HEK293 (cell line): ENCODE results near the gene MDFIC.

Experiments used
- CTCF ChIA-PET: fragments of 350-600 bp; formaldehyde crosslinking; extraction: SDS; loops from one replicate; lab custom pipeline; 2021; ENCODE audit warnings: antibody characterized with exemption; lab: Yijun Ruan, JAX
- POLR2A ChIA-PET: fragments of 300-600 bp; formaldehyde crosslinking; extraction: SDS; loops from one replicate; lab custom pipeline; 2020; ENCODE audit warnings: antibody characterized with exemption, inconsistent platforms; lab: Yijun Ruan, JAX
- H3K27ac ChIP-seq: fragments of 200-500 bp; sonication (Bioruptor generic); 2 replicates; pipeline ENCODE4 v1.5.1; 2014; ENCODE audit warnings: low read depth, low read length, control low read depth, inconsistent platforms; ENCODE audit errors: extremely low read depth
- H3K36me3 ChIP-seq, 2 experiments: fragments of 200-500 bp in 1 of 2; sonication (Bioruptor generic) in 1 of 2; 1 replicate in 1 of 2; 2 replicates in 1 of 2; pipeline ENCODE4 v1.5.1; 2014 to 2017; ENCODE audit warnings: inconsistent platforms in 2 of 2, low read length in 2 of 2; ENCODE audit not compliant: control insufficient read depth in 2 of 2, insufficient read depth in 1 of 2
- H3K4me1 ChIP-seq: fragments of 200-500 bp; sonication (Bioruptor generic); 2 replicates; pipeline ENCODE4 v1.5.1; 2014; ENCODE audit warnings: mild to moderate bottlenecking, low read length, inconsistent platforms; ENCODE audit not compliant: control insufficient read depth, insufficient read depth
- H3K4me3 ChIP-seq: 2 replicates; pipeline ENCODE4 v1.5.1; 2011; ENCODE audit warnings: low read depth, mild to moderate bottlenecking, control low read depth, low read length, moderate library complexity
- H3K9me3 ChIP-seq: fragments of 200-500 bp; sonication (Bioruptor generic); 2 replicates; pipeline ENCODE4 v1.5.1; 2014; ENCODE audit warnings: low read depth, low read length, inconsistent platforms; ENCODE audit not compliant: control insufficient read depth, insufficient read depth
- GLIS2 ChIP-seq: fragments of 450-650 bp; formaldehyde crosslinking; IDR thresholded peaks from 2 replicates; pipeline ENCODE4 v1.5.1; 2016; ENCODE audit warnings: missing biosample characterization, missing genetic modification characterization
- HOXD13 ChIP-seq: sonication (generic); formaldehyde crosslinking; IDR thresholded peaks from 2 replicates; pipeline ENCODE4 v1.8.0; 2022; ENCODE audit warnings: missing genetic modification reagents, borderline replicate concordance
- KLF1 ChIP-seq: fragments of 450-650 bp; formaldehyde crosslinking; IDR thresholded peaks from 2 replicates; pipeline ENCODE4 v1.5.1; 2016; ENCODE audit warnings: missing biosample characterization, missing genetic modification characterization
- SALL2 ChIP-seq: fragments of 450-650 bp; formaldehyde crosslinking; IDR thresholded peaks from 2 replicates; pipeline ENCODE4 v1.5.0; 2017; ENCODE audit warnings: missing biosample characterization, mild to moderate bottlenecking, missing genetic modification characterization, borderline replicate concordance
- TRIM28 ChIP-seq: IDR thresholded peaks from 2 replicates; pipeline ENCODE4 v1.6.1; 2011; ENCODE audit warnings: low read length, control low read depth, borderline replicate concordance
- ZBTB21 ChIP-seq: fragments of 450-650 bp; formaldehyde crosslinking; IDR thresholded peaks from 2 replicates; pipeline ENCODE4 v1.5.1; 2017; ENCODE audit warnings: missing biosample characterization, missing genetic modification characterization
- ZNF114 ChIP-seq: fragments of 450-650 bp; formaldehyde crosslinking; IDR thresholded peaks from 2 replicates; pipeline ENCODE4 v1.5.0; 2017; ENCODE audit warnings: missing biosample characterization, missing genetic modification characterization
- ZNF133 ChIP-seq: fragments of 450-650 bp; formaldehyde crosslinking; IDR thresholded peaks from 2 replicates; pipeline ENCODE4 v1.5.1; 2016; ENCODE audit warnings: missing biosample characterization, missing genetic modification characterization
- ZNF155 ChIP-seq: fragments of 450-650 bp; formaldehyde crosslinking; IDR thresholded peaks from 2 replicates; pipeline ENCODE4 v1.5.1; 2016; ENCODE audit warnings: missing biosample characterization, missing genetic modification characterization
- ZNF16 ChIP-seq: fragments of 450-650 bp; formaldehyde crosslinking; IDR thresholded peaks from 2 replicates; pipeline ENCODE4 v1.5.1; 2016; ENCODE audit warnings: low read depth, missing biosample characterization, missing genetic modification characterization
- ZNF202 ChIP-seq: fragments of 450-650 bp; formaldehyde crosslinking; IDR thresholded peaks from 2 replicates; pipeline ENCODE4 v1.5.1; 2016; ENCODE audit warnings: missing biosample characterization, missing genetic modification characterization, borderline replicate concordance
- ZNF23 ChIP-seq: fragments of 450-650 bp; formaldehyde crosslinking; IDR thresholded peaks from 2 replicates; pipeline ENCODE4 v1.5.1; 2016; ENCODE audit warnings: missing biosample characterization, missing genetic modification characterization, borderline replicate concordance
- ZNF302 ChIP-seq: fragments of 450-650 bp; formaldehyde crosslinking; IDR thresholded peaks from 2 replicates; pipeline ENCODE4 v1.5.1; 2016; ENCODE audit warnings: missing biosample characterization, missing genetic modification characterization, low read depth
- ZNF311 ChIP-seq: fragments of 450-650 bp; formaldehyde crosslinking; IDR thresholded peaks from 2 replicates; pipeline ENCODE4 v1.5.1; 2017; ENCODE audit warnings: missing biosample characterization, missing genetic modification characterization, borderline replicate concordance
- ZNF350 ChIP-seq: fragments of 450-650 bp; formaldehyde crosslinking; IDR thresholded peaks from 2 replicates; pipeline ENCODE4 v1.5.0; 2017; ENCODE audit warnings: missing biosample characterization, mild to moderate bottlenecking, missing genetic modification characterization
- ZNF394 ChIP-seq: fragments of 450-650 bp; formaldehyde crosslinking; IDR thresholded peaks from 2 replicates; pipeline ENCODE4 v1.5.1; 2016; ENCODE audit warnings: missing biosample characterization, missing genetic modification characterization, mild to moderate bottlenecking, moderate library complexity, borderline replicate concordance
- ZNF398 ChIP-seq: fragments of 450-650 bp; formaldehyde crosslinking; IDR thresholded peaks from 2 replicates; pipeline ENCODE4 v1.5.1; 2017; ENCODE audit warnings: missing biosample characterization, missing genetic modification characterization
- ZNF426 ChIP-seq: fragments of 450-650 bp; formaldehyde crosslinking; IDR thresholded peaks from 2 replicates; pipeline ENCODE4 v1.5.1; 2017; ENCODE audit warnings: missing biosample characterization, missing genetic modification characterization, mild to moderate bottlenecking, inconsistent platforms, moderate library complexity
- ZNF488 ChIP-seq: fragments of 450-650 bp; formaldehyde crosslinking; IDR thresholded peaks from 2 replicates; pipeline ENCODE4 v1.5.1; 2016; ENCODE audit warnings: missing biosample characterization, missing genetic modification characterization
- ZNF510 ChIP-seq: fragments of 450-650 bp; formaldehyde crosslinking; IDR thresholded peaks from 2 replicates; pipeline ENCODE4 v1.5.1; 2018; ENCODE audit warnings: mild to moderate bottlenecking, missing genetic modification characterization, missing biosample characterization; ENCODE audit not compliant: insufficient replicate concordance
- ZNF580 ChIP-seq: fragments of 450-650 bp; formaldehyde crosslinking; IDR thresholded peaks from 2 replicates; pipeline ENCODE4 v1.5.1; 2016; ENCODE audit warnings: missing biosample characterization, missing genetic modification characterization
- ZNF600 ChIP-seq: fragments of 450-650 bp; formaldehyde crosslinking; IDR thresholded peaks from 2 replicates; pipeline ENCODE4 v1.5.1; 2016; ENCODE audit warnings: missing biosample characterization, missing genetic modification characterization
- ZNF830 ChIP-seq: fragments of 450-650 bp; IDR thresholded peaks from 2 replicates; pipeline ENCODE4 v1.5.0; 2018; ENCODE audit warnings: missing biosample characterization, missing genetic modification characterization, low read depth, mild to moderate bottlenecking, moderate library complexity
- ZSCAN5A ChIP-seq: fragments of 450-650 bp; formaldehyde crosslinking; IDR thresholded peaks from 2 replicates; pipeline ENCODE4 v1.5.1; 2016; ENCODE audit warnings: missing biosample characterization, missing genetic modification characterization
- TF ChIP-seq, protein P1 (sequence below): fragments of 450-650 bp; formaldehyde crosslinking; IDR thresholded peaks from 2 replicates; pipeline ENCODE4 v1.5.1; 2016; ENCODE audit warnings: missing biosample characterization, missing genetic modification characterization

Gene MDFIC

GRCh38 chr7:115056019-115056418 lies 134.1 kb downstream of the MDFIC start:
- no peaks in the 10 kb centered on the region for H3K4me1 ChIP-seq
- CTCF ChIA-PET = interaction anchor here (1.0 kb wide), 1 partner anchor 18 kb away, joined by 3 read pairs; no protein-coding TSS in a partner anchor

DNA sequence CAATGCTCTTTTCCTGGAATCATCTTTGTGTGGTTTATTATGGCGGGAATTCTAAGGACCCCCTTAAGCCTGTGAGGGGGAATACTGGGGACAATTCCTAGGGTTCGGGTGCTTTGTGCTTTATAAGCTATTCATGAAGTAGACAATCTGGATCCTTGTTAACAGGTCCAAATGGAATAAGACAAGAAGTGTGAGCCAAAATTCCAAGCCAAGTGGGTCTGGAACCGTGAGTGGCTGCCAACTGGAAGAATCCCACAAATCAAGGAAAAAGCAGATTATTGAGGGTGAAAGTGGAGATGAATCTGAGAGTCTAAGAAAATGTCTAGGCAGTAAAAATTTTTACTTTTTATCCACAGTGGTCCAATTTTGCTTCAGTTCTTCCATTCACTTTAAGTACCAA lies 136.8 kb downstream of the MDFIC start:
- ChIA-PET CTCF (no interaction called here), POLR2A (no interaction called here)

More at GRCh38 chr7:115056019-115056418, 134.1 kb downstream of the MDFIC start:
- TF ChIP-seq ZNF426 (tag by site-specific recombination) = no peak
- TF ChIP-seq ZNF302 = no peak
- Histone ChIP-seq H3K27ac (no peak overlapping the region), H3K9me3 (no peaks in the 10 kb centered on the region), H3K4me3 (no peak overlapping the region), H3K36me3 (no peaks in the 10 kb centered on the region)
- POLR2A ChIA-PET = interaction anchor here (0.5 kb wide), 1 partner anchor 745 kb away, joined by 3 read pairs; no protein-coding TSS in a partner anchor

DNA sequence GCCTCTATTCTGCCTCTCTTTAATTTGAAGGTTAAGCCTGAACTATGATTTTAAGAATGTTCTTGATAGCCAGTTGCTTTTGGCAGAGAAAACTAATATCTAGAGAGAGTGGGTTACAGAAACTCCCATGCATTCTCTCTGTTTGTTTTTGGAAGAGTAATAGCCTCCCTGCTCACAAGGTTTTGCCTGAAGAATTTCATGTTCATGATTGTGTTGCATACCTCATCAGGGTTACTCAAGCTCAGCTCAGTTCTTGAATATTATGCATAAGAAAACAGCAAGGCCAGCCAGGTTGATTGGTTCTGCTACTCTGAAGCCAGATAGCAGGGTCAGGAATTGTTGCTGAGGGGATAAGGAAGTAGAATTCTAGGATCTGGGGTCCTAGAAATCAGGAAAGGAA lies 137.4 kb downstream of the MDFIC start:
- CTCF ChIA-PET = no interaction called here
- Histone ChIP-seq H3K4me1 (no peaks in the 10 kb centered on the region), H3K36me3 (no peaks in the 10 kb centered on the region), H3K9me3 (no peaks in the 10 kb centered on the region), H3K4me3 (no peak overlapping the region), H3K27ac (no peak overlapping the region)
- POLR2A ChIA-PET = no interaction called here
- TF ChIP-seq ZNF16 (tag by site-specific recombination) = no peak
- TF ChIP-seq TRIM28 = no peak
- no peak for TF ChIP-seq ZNF510 (tag by site-specific recombination)
- TF ChIP-seq HOXD13 = no peak
- no peak for TF ChIP-seq ZNF302
- TF ChIP-seq ZNF488 (tag by site-specific recombination) = no peak
- no peak for TF ChIP-seq GLIS2

More for the DNA sequence above, 136.8 kb downstream of the MDFIC start:
- no peaks in the 10 kb centered on the region for H3K9me3 ChIP-seq
- H3K4me1 ChIP-seq = no peaks in the 10 kb centered on the region
- H3K4me3 ChIP-seq = no peak overlapping the region
- TF ChIP-seq ZNF202 (tag by site-specific recombination) (no peak), ZNF114 (tag by site-specific recombination) (no peak), ZNF23 (tag by site-specific recombination) (no peak), ZNF394 (tag by site-specific recombination) (no peak), ZNF830 (no peak), ZNF155 (no peak), ZNF398 (tag by site-specific recombination) (no peak), ZNF580 (tag by site-specific recombination) (no peak), ZNF311 (tag by site-specific recombination) (no peak), ZSCAN5A (tag by site-specific recombination) (no peak), ZNF350 (tag by site-specific recombination) (no peak), ZNF133 (no peak), ZBTB21 (tag by site-specific recombination) (no peak), SALL2 (tag by site-specific recombination) (no peak), ZNF600 (tag by site-specific recombination) (no peak), KLF1 (tag by site-specific recombination) (no peak)
- TF ChIP-seq, protein P1, sequence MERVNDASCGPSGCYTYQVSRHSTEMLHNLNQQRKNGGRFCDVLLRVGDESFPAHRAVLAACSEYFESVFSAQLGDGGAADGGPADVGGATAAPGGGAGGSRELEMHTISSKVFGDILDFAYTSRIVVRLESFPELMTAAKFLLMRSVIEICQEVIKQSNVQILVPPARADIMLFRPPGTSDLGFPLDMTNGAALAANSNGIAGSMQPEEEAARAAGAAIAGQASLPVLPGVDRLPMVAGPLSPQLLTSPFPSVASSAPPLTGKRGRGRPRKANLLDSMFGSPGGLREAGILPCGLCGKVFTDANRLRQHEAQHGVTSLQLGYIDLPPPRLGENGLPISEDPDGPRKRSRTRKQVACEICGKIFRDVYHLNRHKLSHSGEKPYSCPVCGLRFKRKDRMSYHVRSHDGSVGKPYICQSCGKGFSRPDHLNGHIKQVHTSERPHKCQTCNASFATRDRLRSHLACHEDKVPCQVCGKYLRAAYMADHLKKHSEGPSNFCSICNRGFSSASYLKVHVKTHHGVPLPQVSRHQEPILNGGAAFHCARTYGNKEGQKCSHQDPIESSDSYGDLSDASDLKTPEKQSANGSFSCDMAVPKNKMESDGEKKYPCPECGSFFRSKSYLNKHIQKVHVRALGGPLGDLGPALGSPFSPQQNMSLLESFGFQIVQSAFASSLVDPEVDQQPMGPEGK (tag by site-specific recombination) = no peak
- H3K27ac ChIP-seq = no peak overlapping the region
- no peaks in the 10 kb centered on the region for H3K36me3 ChIP-seq
